Testis (tissue), 3 donors: ENCODE measurements around the gene HCRTR2. TPM values are rescaled to one million over a fixed set of nuclear protein-coding genes. Genes with fewer than 3 reads are reported as not detected.

Experiments
- DNase-seq: peaks from one replicate; pipeline ENCODE4 v3.0.0-alpha.2; 2019
- H3K27ac ChIP-seq, 2 donors: fragments of 200-600 bp; sonication (generic); one replicate each; pipeline ENCODE4 v1.5.1; 2019
- H3K27me3 ChIP-seq: fragments of 200-600 bp; sonication (generic); one replicate; pipeline ENCODE4 v1.5.1; 2019
- H3K36me3 ChIP-seq: fragments of 200-600 bp; sonication (generic); one replicate; pipeline ENCODE4 v1.5.1; 2017; ENCODE audit warnings: low read depth; ENCODE audit errors: missing control alignments
- H3K4me1 ChIP-seq: fragments of 200-600 bp; sonication (generic); one replicate; pipeline ENCODE4 v1.5.1; 2019
- H3K4me3 ChIP-seq, 2 donors: fragments of 200-600 bp; sonication (generic); one replicate each; pipeline ENCODE4 v1.5.1; 2017 to 2019
- H3K9me3 ChIP-seq: fragments of 200-600 bp; sonication (generic); one replicate; pipeline ENCODE4 v1.5.1; 2017
- POLR2A ChIP-seq: fragments of 450-650 bp; IDR thresholded peaks from one replicate; pipeline ENCODE4 v1.6.1; 2017; ENCODE audit warnings: antibody characterized with exemption, mild to moderate bottlenecking, moderate library complexity
- WGBS, 2 donors: methylation state at CpG; one replicate each; pipeline ENCODE4 v1.1.5; 2018; 5-methylcytosine and 5-hydroxymethylcytosine counted together
- intact Hi-C: fragments of 100-400 bp; cut with DNase I; formaldehyde crosslinking; loops from one replicate; pipeline ENCODE4 v1.15.1; 2023; ENCODE audit warnings: low total_unique reads
- polyA plus RNA-seq: library from polyadenylated mRNA; stranded (reverse); fragments of 350-450 nt; fragmentation: Illumina TruSeq; extraction: RNeasy Lipid Tissue Mini Kit (QIAGEN cat#74804); gene quantifications from one replicate; pipeline ENCODE4 v1.2.3, GENCODE V29; 2014; ENCODE audit warnings: low read depth, low replicate concordance; ENCODE audit not compliant: insufficient read depth
- total RNA-seq, 2 donors: library from RNA; depleted of rRNA; stranded (reverse); fragments of >200 nt; gene quantifications; one replicate each; pipeline ENCODE4 v1.2.3, GENCODE V29; 2016
- TF ChIP-seq, protein P1 (sequence below), 3 experiments: fragments of 450-650 bp in 2 of 3; fragments of 200-600 bp in 1 of 3; sonication (generic) in 1 of 3; IDR thresholded peaks; one replicate each; pipeline ENCODE4 v1.5.1; 2016 to 2019; ENCODE audit warnings: antibody characterized with exemption in 3 of 3, mild to moderate bottlenecking in 2 of 3, moderate library complexity in 1 of 3

Gene HCRTR2
- total and polyA plus RNA-seq, 3 donors from 2014 or later, result 0.39 to 0.50 (median 0.50) TPM

DNA sequence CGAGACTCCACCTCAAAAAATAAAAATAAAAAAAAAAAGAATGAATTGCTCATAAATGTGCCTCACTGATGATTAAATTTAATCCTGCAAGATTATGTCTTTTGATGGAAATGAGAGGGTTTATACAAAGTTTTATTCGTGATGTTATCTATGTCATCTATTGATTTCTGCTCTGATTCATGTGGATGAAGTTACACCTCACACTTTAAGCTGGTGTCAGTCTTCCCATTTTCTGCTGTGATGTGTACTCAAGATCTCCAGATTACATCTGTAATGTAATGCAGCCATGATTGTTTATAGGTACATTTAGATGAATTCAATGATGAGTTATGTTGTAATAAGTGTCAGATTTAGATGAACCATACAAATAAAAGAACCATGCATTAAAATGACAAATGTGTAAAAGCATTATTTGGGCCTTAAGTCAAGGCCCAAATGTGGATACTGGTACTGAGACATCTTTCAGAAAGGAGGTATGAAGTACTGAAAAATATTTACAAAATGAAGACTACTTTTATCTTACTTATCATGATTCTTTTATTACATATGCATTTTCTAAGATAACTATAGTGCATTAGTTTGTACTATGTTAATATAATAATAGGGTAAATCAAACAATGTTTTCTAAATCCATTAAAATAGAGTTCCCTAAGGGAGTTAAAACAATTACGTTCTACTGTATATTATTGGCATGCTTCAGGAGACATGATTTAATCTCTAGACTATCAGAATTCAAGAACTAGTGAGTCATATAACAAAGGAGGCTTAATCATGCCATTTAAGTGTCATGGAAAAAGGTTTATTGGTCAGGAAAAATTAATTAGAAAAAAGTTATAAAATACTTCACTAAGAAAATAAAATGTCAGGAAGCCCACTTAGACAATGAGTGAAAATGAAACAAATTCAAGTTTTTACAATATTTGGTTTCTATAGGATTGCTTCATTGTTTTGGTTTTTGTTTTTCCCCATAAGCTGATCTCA is 34.5 kb downstream of the HCRTR2 start:
- WGBS, 2 donors, result 83 to 87% methylated on average over 3 of the region's 3 CpGs
- Histone ChIP-seq H3K4me3 (no peak overlapping the region), H3K36me3 (no peaks in the 10 kb centered on the region), H3K27me3 (no peaks in the 10 kb centered on the region), H3K27ac (no peak overlapping the region), H3K9me3 (no peaks in the 10 kb centered on the region), H3K4me1 (no peaks in the 10 kb centered on the region)
- DNase-seq, result no peak
- intact Hi-C loops, result no loop called here
- no peak for TF ChIP-seq POLR2A
- TF ChIP-seq, protein P1, sequence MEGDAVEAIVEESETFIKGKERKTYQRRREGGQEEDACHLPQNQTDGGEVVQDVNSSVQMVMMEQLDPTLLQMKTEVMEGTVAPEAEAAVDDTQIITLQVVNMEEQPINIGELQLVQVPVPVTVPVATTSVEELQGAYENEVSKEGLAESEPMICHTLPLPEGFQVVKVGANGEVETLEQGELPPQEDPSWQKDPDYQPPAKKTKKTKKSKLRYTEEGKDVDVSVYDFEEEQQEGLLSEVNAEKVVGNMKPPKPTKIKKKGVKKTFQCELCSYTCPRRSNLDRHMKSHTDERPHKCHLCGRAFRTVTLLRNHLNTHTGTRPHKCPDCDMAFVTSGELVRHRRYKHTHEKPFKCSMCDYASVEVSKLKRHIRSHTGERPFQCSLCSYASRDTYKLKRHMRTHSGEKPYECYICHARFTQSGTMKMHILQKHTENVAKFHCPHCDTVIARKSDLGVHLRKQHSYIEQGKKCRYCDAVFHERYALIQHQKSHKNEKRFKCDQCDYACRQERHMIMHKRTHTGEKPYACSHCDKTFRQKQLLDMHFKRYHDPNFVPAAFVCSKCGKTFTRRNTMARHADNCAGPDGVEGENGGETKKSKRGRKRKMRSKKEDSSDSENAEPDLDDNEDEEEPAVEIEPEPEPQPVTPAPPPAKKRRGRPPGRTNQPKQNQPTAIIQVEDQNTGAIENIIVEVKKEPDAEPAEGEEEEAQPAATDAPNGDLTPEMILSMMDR (IDR thresholded peaks at IDR 0.05), result no peak

GRCh38 chr6:55210952-55211351 is 36.6 kb downstream of the HCRTR2 start:
- no peak for DNase-seq
- no peaks in the 10 kb centered on the region for H3K36me3 ChIP-seq
- H3K27ac ChIP-seq, result no peak overlapping the region
- H3K4me1 ChIP-seq, result no peaks in the 10 kb centered on the region
- H3K27me3 ChIP-seq, result no peaks in the 10 kb centered on the region
- no peaks in the 10 kb centered on the region for H3K9me3 ChIP-seq
- no peak for TF ChIP-seq POLR2A
- TF ChIP-seq, protein P1 (IDR thresholded peaks at IDR 0.05), result no peak
- no peak overlapping the region for H3K4me3 ChIP-seq
- intact Hi-C loops, result no loop called here

GRCh38 chr6:55212156-55212555 is 37.8 kb downstream of the HCRTR2 start:
- no peaks in the 10 kb centered on the region for H3K9me3 ChIP-seq
- H3K4me1 ChIP-seq, result no peaks in the 10 kb centered on the region
- TF ChIP-seq POLR2A, result no peak
- TF ChIP-seq, protein P1 (IDR thresholded peaks at IDR 0.05), result no peak
- no peaks in the 10 kb centered on the region for H3K27me3 ChIP-seq
- no peaks in the 10 kb centered on the region for H3K36me3 ChIP-seq
- 58 to 73% methylated on average over 2 of the region's 2 CpGs for WGBS, 2 donors
- intact Hi-C loops, result no loop called here
- no peak overlapping the region for H3K4me3 ChIP-seq
- H3K27ac ChIP-seq, result no peak overlapping the region
- DNase-seq, result no peak

GRCh38 chr6:55220961-55221360 is 46.6 kb downstream of the HCRTR2 start:
- intact Hi-C loops, result no loop called here
- DNase-seq, result no peak
- Histone ChIP-seq H3K27me3 (no peaks in the 10 kb centered on the region), H3K27ac (no peak overlapping the region), H3K4me1 (no peaks in the 10 kb centered on the region), H3K9me3 (no peaks in the 10 kb centered on the region), H3K4me3 (no peak overlapping the region), H3K36me3 (no peaks in the 10 kb centered on the region)
- TF ChIP-seq POLR2A, result no peak
- TF ChIP-seq, protein P1 (IDR thresholded peaks at IDR 0.05), result no peak
- WGBS, 2 donors, result 87 to 90% methylated on average over 3 of the region's 3 CpGs
